Nephron progenitor cell (in vitro differentiated cells): ENCODE measurements around the gene POU3F1.

Source experiments
- DNase-seq: peaks from one replicate; pipeline ENCODE4 v3.0.0; 2021
- H3K27ac Mint-ChIP-seq: 2 replicates; pipeline ENCODE4 v1.8.0; 2021; ENCODE audit warnings: mild to moderate bottlenecking, moderate library complexity, mixed read lengths
- H3K27me3 Mint-ChIP-seq: 2 replicates; pipeline ENCODE4 v1.8.0; 2021; ENCODE audit warnings: mild to moderate bottlenecking, low read depth, mixed read lengths; ENCODE audit not compliant: poor library complexity
- H3K36me3 Mint-ChIP-seq: 2 replicates; pipeline ENCODE4 v1.8.0; 2021; ENCODE audit warnings: low read depth, mixed read lengths
- H3K4me1 Mint-ChIP-seq: 2 replicates; pipeline ENCODE4 v1.8.0; 2021; ENCODE audit warnings: mixed read lengths
- H3K4me3 Mint-ChIP-seq: 2 replicates; pipeline ENCODE4 v1.8.0; 2021; ENCODE audit warnings: mild to moderate bottlenecking, moderate library complexity, mixed read lengths
- H3K9me3 Mint-ChIP-seq: 2 replicates; pipeline ENCODE4 v1.8.0; 2021; ENCODE audit warnings: mild to moderate bottlenecking, moderate library complexity, mixed read lengths
- CTCF ChIP-seq: fragments of 200-600 bp; sonication (generic); IDR thresholded peaks from 2 replicates; pipeline ENCODE4 v1.5.0; 2021; ENCODE audit warnings: antibody characterized with exemption

Gene POU3F1

GRCh38 chr1:38051079-38051543, 4.5 kb upstream of the POU3F1 start:
- no peak overlapping the region for H3K27ac Mint-ChIP-seq
- no peaks in the 10 kb centered on the region for H3K9me3 Mint-ChIP-seq
- TF ChIP-seq CTCF = no peak
- no peaks in the 10 kb centered on the region for H3K36me3 Mint-ChIP-seq
- no peak for DNase-seq
- peaks cover 29% of the 10 kb centered on the region for H3K4me1 Mint-ChIP-seq
- no peak overlapping the region for H3K4me3 Mint-ChIP-seq
- peaks cover 90% of the 10 kb centered on the region for H3K27me3 Mint-ChIP-seq

- no peak for TF ChIP-seq CTCF
- peak; percentile 74 for DNase-seq
- no peaks in the 10 kb centered on the region for H3K9me3 Mint-ChIP-seq
- H3K4me3 Mint-ChIP-seq = no peak overlapping the region
- peaks cover 88% of the 10 kb centered on the region for H3K27me3 Mint-ChIP-seq
- no peak overlapping the region for H3K27ac Mint-ChIP-seq
- peaks cover 29% of the 10 kb centered on the region for H3K4me1 Mint-ChIP-seq
- no peaks in the 10 kb centered on the region for H3K36me3 Mint-ChIP-seq
Observed at GRCh38 chr1:38050397-38051078, 3.9 kb upstream of the POU3F1 start.

GRCh38 chr1:38047603-38048141, 1.1 kb upstream of the POU3F1 start:
- Mint-ChIP-seq H3K36me3 (no peaks in the 10 kb centered on the region), H3K27ac (no peak overlapping the region), H3K4me1 (peaks cover 38% of the 10 kb centered on the region), H3K9me3 (no peaks in the 10 kb centered on the region), H3K4me3 (peak overlapping the region; percentile 76), H3K27me3 (peaks cover 90% of the 10 kb centered on the region)
- no peak for TF ChIP-seq CTCF
- DNase-seq = peak; percentile 67

- H3K9me3 Mint-ChIP-seq = no peaks in the 10 kb centered on the region
- no peak overlapping the region for H3K27ac Mint-ChIP-seq
- peak; percentile 88 for DNase-seq
- peak overlapping the region; percentile 76 for H3K4me3 Mint-ChIP-seq
- H3K36me3 Mint-ChIP-seq = no peaks in the 10 kb centered on the region
- peaks cover 90% of the 10 kb centered on the region for H3K27me3 Mint-ChIP-seq
- no peak for TF ChIP-seq CTCF
- H3K4me1 Mint-ChIP-seq = peaks cover 38% of the 10 kb centered on the region
Observed at GRCh38 chr1:38046884-38047602, 450 bp upstream of the POU3F1 start.

- H3K9me3 Mint-ChIP-seq = no peaks in the 10 kb centered on the region
- no peak overlapping the region for H3K27ac Mint-ChIP-seq
- H3K36me3 Mint-ChIP-seq = no peaks in the 10 kb centered on the region
- H3K4me3 Mint-ChIP-seq = peak overlapping the region; percentile 54
- peaks cover 91% of the 10 kb centered on the region for H3K27me3 Mint-ChIP-seq
- peaks cover 36% of the 10 kb centered on the region for H3K4me1 Mint-ChIP-seq
- DNase-seq = peak; percentile 51
- TF ChIP-seq CTCF = no peak
Observed at GRCh38 chr1:38045401-38046332, 926 bp downstream of the POU3F1 start.
